ENCODE data around the gene PID1.

Gene PID1

GRCh38 chr2:229160984-229161383, 110.1 kb downstream of the PID1 start:
- DNase-seq: no peak

- no peak for DNase-seq
These were observed 110.9 kb downstream of the PID1 start for GRCh38 chr2:229160180-229160579.

GRCh38 chr2:229159405-229159804, 111.7 kb downstream of the PID1 start:
- no peak for DNase-seq

- DNase-seq: no peak
These were observed 116.7 kb downstream of the PID1 start for GRCh38 chr2:229154381-229154780.

DNA sequence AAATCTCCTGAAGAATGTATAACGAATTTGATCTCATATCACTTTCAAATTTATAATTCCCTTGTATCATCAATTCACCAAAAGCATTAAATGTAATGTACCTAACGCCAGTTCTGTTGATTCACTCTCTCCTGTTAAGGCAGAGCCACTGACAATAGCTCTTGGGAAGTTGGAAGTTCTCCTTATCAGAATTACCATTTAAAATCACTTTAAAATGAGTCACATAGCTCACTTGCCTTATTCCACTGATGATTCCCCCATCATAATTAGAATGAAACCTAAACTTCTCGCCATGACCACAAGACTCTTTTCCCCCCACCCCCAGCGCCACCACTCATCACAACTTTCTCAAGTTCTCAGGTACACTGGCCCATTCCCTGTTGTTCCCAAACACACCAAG, 117.1 kb downstream of the PID1 start:
- DNase-seq: no peak

GRCh38 chr2:229153267-229153666, 117.8 kb downstream of the PID1 start:
- DNase-seq: no peak

DNA sequence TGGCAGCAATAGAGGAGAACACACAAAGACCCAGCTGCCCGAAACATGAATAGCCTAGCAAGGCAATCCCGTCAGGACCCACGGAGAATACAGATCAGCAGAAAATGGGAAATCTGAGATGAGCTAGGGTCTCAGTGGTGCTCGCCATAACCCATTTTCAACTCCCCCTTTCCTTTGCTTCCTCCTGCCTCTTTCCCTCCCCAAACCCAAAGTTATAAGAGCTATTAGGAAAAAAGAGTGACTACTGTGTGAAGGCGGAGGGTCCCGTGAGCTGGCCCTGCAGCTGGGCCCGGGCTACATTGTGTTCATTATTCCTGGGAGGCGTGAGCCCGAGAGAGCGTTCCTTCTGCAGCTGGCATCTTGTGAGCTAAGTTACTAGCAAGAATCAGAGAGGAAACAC, 118.4 kb downstream of the PID1 start:
- DNase-seq: no peak

- no peak for DNase-seq
These were observed 120.8 kb downstream of the PID1 start for GRCh38 chr2:229150317-229150716.

DNA sequence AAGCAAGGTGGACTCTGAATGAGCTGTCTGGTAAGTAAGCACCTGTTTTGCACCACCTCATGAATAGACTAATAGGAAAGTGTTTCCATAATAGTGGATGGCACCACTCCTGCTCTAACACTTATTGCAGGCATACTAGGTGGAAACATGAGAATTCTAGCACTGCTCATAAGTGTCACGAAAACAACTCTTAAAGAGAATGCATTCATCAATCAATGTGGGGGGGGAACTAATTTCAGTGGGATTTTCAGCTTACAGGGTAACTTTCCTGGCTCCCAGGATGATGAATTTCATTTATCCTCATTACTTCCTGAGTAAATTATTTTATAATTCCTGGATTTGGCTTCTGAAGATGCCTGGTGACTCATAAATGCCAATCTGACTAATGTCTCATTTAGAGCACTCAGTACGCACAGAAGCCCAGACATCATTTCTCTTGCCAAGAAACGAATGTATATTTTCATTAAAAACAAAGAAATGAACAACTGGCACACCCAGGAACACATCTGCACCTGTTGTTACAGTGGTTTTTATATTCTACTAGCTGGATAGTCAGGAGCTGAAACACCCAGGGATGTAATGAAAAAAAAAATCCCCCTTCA, 129.6 kb downstream of the PID1 start:
- DNase-seq: no peak

GRCh38 chr2:229137639-229138038, 133.4 kb downstream of the PID1 start:
- DNase-seq: no peak

- no peak for DNase-seq
These were observed 134.0 kb downstream of the PID1 start for GRCh38 chr2:229137066-229137465.

- no peak for DNase-seq
These were observed 137.8 kb downstream of the PID1 start for GRCh38 chr2:229133155-229133772.

DNA sequence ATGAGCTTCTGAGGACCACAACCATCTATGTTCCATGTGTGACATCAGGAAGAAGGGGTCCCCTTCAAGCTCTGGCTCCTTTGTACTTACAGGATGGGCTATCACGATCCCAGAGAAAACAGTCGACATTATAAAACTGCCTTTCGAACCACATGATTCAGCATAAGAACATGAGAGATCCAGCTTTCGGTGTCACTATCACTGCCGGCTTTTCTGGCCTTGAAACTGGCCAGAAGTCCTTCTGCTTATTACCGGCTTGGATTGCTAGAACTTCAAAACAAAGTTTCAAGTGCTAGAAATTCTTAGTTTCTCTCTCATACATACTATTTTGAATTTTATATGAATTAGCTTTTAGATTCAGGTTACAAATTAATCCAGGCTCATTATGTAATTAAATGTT, 138.9 kb downstream of the PID1 start:
- no peak for DNase-seq

DNA sequence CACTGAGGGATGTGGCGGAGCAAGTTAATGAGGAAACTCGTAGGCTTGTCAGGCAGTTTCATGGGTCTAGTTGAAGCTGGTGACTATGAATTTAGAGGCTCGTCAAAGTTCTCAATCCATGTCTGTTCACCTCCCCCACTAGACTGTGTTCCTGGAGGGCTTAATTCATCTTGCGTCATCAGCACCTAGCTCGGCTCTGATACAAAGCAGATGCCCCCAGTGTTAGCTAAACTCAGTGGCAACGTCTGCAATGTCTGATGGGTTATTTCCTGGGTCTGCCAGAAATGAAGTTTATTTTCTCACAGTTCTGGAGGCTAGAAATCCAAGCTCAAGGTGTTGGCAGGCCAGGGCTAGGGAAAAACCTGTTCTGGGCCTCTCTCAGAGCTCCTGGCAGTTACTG, 140.6 kb downstream of the PID1 start:
- DNase-seq: no peak

- DNase-seq: no peak
These were observed 141.2 kb downstream of the PID1 start for GRCh38 chr2:229129738-229130371.

DNA sequence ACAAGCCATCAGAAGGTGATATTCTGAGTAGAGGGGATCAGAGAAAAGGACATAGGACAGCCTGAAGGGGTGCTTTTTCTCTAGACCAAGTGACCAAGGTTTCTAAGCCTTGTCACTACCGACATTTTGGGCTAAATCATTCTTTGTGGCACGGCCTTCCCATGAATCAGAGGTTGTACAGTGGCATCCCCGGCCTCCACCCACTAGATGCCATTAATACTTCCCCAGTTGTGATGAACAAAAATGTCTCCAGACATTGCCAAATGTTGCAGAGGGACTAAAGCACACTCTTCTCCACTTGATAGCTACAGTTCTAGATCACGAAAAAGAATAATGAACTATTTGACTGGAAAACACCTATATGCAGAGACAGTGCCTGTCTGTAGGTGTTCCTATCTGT, 143.6 kb downstream of the PID1 start:
- no peak for DNase-seq

DNA sequence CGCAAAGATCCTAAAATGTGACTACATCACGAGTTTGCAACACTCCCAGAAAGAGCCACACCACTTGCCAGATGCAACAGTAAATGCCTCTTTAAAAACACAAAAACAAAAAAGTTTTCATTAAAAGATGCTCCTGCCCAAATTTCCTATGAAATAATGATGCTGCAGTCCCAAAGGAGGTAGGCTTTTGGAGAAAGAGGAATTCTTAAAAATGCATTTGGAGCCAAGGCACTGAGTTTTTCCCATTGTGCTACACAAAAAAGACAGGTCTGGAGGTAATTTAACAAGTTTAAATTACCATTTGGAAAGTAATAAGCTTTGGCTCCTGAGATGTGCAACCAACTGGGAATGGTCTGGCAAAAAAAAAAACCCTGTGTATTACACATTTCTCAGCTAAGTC, 145.0 kb downstream of the PID1 start:
- DNase-seq: no peak

- DNase-seq: no peak
These were observed 147.0 kb downstream of the PID1 start for GRCh38 chr2:229124136-229124535.

DNA sequence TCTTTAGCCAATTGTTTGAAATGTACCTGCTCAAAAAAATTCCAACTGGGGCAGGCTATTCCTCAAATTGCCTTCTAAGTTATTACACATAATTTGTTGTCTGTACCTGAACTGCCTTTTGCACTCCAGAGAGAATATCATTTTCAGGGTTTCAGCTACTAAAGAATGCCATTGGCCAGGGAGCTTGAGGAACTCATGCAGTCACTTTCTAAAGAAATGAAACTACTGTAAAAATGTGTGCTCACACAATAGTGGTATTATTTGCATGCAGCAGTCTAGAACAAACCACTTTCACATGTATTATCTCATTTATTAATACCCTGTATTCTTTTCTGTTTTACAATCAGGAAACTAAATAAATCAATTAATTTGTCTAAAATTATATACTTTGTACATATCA, 152.2 kb downstream of the PID1 start:
- no peak for DNase-seq

DNA sequence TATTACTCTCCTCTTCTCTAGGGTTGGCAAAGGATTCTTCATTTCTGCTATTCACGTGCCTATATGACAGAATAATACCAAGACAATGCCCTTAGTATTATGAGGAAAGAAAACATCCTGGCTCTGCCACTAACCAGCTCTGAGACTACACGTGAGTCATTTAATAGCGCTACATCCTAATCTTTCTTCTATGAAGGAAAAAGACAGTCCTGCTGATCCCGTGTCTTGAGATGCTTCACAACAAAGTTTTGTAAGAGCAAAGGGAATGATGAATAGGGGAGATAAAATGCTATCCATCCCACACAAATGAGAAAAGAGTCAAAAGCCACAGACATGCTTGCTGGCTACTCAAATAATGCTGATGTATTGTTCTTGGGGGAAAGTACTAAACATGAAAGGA, 152.8 kb downstream of the PID1 start:
- no peak for DNase-seq

- no peak for DNase-seq
These were observed 159.3 kb downstream of the PID1 start for GRCh38 chr2:229111744-229112143.

DNA sequence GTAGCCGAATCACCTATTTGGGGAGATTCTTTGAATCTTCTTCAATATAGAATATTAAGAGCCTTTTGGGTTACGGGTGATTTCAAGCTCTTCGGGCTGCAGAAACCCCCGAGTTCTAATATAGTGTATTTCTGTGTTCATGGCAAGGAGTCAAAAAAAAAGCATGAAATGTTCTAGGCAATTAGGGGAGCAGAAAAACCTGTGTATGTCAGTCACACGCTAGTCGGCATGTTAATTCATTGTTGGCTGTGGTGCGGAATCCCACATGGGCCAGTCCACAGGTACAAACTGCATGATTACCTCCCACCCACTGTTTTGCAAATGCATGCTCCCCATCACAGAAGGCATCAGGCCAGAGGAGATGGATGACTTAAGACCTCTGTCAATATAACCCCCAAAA, 161.9 kb downstream of the PID1 start:
- no peak for DNase-seq

GRCh38 chr2:229107601-229108000, 163.5 kb downstream of the PID1 start:
- DNase-seq: no peak

DNA sequence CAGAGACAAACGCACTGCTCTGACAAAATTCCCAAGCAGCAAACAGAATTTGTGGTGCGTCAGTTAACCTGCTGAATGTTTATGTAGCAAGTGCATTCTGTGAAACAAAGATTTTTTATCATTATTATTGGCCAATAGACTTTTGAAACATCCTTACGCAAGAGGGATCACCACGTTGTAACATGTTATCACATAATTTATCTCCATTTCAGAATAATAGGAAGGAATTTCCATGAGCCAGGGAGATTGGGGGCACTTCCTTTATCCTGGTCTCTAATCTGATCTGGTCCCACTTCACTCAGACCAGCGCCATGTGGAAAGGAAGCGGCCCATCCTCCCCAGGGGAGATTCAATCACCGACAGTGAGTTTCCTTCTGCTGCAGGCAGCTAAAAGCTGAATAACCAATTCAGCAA, 166.1 kb downstream of the PID1 start:
- DNase-seq: no peak

DNA sequence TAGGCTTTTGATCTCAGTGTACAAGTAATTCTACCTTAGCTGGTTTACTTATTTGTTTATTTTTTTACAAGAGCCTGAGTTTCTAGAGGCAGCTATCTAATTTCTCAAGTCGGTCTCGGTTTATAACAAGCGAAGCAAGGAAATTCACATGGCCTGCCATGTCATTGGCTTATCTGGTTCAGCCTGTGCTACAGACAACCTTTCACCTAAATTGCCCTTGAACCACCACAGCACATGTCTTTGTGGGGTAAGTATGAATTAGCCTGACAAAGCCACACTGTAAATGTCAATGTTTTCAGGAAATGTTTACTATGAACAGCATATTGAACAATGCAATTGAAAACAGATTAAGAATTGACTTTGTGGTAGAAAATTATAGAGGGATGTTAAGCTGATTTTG, 167.1 kb downstream of the PID1 start:
- DNase-seq: no peak
